Transverse colon (tissue), 4 donors: ENCODE data around the gene NKIRAS2.

Experiments
- CTCF ChIP-seq, 5 experiments: fragments of 200-600 bp in 3 of 5; fragments of 450-650 bp in 2 of 5; sonication (generic) in 3 of 5; IDR thresholded peaks; 1 replicate in 2 of 5; 2 replicates in 3 of 5; pipeline ENCODE4 v1.5.1; 2016 to 2017; ENCODE audit warnings: antibody characterized with exemption in 5 of 5, inconsistent platforms in 3 of 5, mild to moderate bottlenecking in 2 of 5, moderate library complexity in 1 of 5
- POLR2AphosphoS5 ChIP-seq, 3 donors: sonication (generic); formaldehyde crosslinking; IDR thresholded peaks; one replicate each; pipeline ENCODE4 v1.6.1; 2016; ENCODE audit warnings: antibody characterized with exemption in 3 of 3

GRCh38 chr17:42018339-42018738 lies 1.6 kb upstream of the NKIRAS2 start:
- TF ChIP-seq POLR2AphosphoS5 (IDR thresholded peaks at IDR 0.05): no peak
- TF ChIP-seq CTCF (IDR thresholded peaks at IDR 0.05): no peak
